Gastrocnemius medialis (tissue), 4 donors: ENCODE data around the gene CYP4F22. TPM values are rescaled to one million over a fixed set of nuclear protein-coding genes. Genes with fewer than 3 reads are reported as not detected.

Source experiments
- ATAC-seq, 2 donors: fragments of 150-250 bp; one replicate each; pipeline ENCODE4 v1.9.1; 2016
- DNase-seq, 2 donors: peaks; one replicate each; pipeline ENCODE4 v3.0.0-alpha.2; 2019
- H3K27ac ChIP-seq, 4 donors: fragments of 200-600 bp; sonication (generic); 1 replicate in 1 of 4; 2 replicates in 3 of 4; pipeline ENCODE4 v1.5.1; 2016 to 2018; ENCODE audit warnings: mild to moderate bottlenecking in 2 of 4, moderate library complexity in 1 of 4
- H3K27me3 ChIP-seq, 3 donors: fragments of 200-600 bp; sonication (generic) in 2 of 3; 1 replicate in 1 of 3; 2 replicates in 2 of 3; pipeline versions ENCODE4 v1.5.1 to v1.6.0; 2016 to 2019; ENCODE audit warnings: mild to moderate bottlenecking in 1 of 3, moderate library complexity in 1 of 3
- H3K36me3 ChIP-seq, 2 donors: fragments of 200-600 bp; sonication (generic) in 1 of 2; one replicate each; pipeline ENCODE4 v1.5.1; 2017 to 2018
- H3K4me1 ChIP-seq, 2 donors: fragments of 200-600 bp; sonication (generic) in 1 of 2; one replicate each; pipeline ENCODE4 v1.5.1; 2016 to 2017; ENCODE audit warnings: mild to moderate bottlenecking in 2 of 2
- H3K4me3 ChIP-seq, 4 donors: fragments of 200-600 bp; sonication (generic) in 3 of 4; 1 replicate in 1 of 4; 2 replicates in 3 of 4; pipeline ENCODE4 v1.5.1; 2016 to 2019; ENCODE audit warnings: mild to moderate bottlenecking in 2 of 4
- H3K9me3 ChIP-seq, 3 donors: fragments of 200-600 bp; sonication (generic) in 2 of 3; 1 replicate in 1 of 3; 2 replicates in 2 of 3; pipeline ENCODE4 v1.5.1; 2016 to 2019
- POLR2A ChIP-seq, 2 donors: fragments of 450-650 bp; IDR thresholded peaks; one replicate each; pipeline ENCODE4 v1.6.1; 2017; ENCODE audit warnings: antibody characterized with exemption in 2 of 2, mild to moderate bottlenecking in 2 of 2, moderate library complexity in 2 of 2
- in situ Hi-C, 4 donors: fragments of 200-750 bp; cut with MboI; loops; one replicate each; pipeline versions ENCODE4 v1.15.0 to v1.8.0; 2017; ENCODE audit warnings: low sequenced_read_pairs in 4 of 4
- intact Hi-C: fragments of 100-400 bp; cut with DNase I; formaldehyde crosslinking; loops from one replicate; pipeline ENCODE4 v1.15.1; 2023; ENCODE audit warnings: low total_unique reads
- total RNA-seq, 4 donors: library from RNA; depleted of rRNA; stranded (reverse); fragments of >200 nt; gene quantifications; one replicate each; pipeline versions ENCODE4 v1.1.0 to v1.2.3, GENCODE V29; 2016
- TF ChIP-seq, protein P1 (sequence below), 5 experiments: fragments of 450-650 bp in 3 of 5; fragments of 200-600 bp in 2 of 5; sonication (generic) in 2 of 5; IDR thresholded peaks in 4 of 5; conservative IDR thresholded peaks in 1 of 5; 1 replicate in 4 of 5; 2 replicates in 1 of 5; pipeline ENCODE4 v1.5.1; 2016 to 2019; ENCODE audit warnings: antibody characterized with exemption in 5 of 5, mild to moderate bottlenecking in 3 of 5, moderate library complexity in 3 of 5

The CYP4F22 gene
- total RNA-seq, 4 donors from 2014 or later = 0.24 to 0.29 (median 0.25) TPM; not detected in 1

DNA sequence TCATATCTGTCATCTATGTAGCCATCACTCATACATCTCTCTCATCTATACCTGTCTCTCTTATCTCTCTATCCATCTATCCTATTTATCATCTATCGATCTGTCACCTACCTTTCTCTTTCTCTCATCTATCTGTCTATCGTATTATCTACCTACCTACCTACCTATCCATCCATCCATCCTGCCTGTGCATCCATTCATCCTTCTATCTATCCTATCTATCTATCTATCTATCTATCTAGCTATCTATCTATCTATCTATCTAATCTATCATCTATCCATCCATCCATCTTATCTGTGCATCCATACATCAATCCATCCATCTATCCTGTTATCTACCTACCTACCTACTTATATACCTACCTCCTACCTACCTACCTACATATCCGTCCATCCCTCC is 62.1 kb downstream of the CYP4F22 start:
- in situ Hi-C loops = loop anchor here (25.0 kb wide), 4 partner anchors 108 to 483 kb away; partner anchors contain the start of genes AKAP8 (in 2 of the 4), OR1I1 (in 1 of the 4) and RASAL3 (in 1 of the 4)
- Histone ChIP-seq H3K9me3 (no peaks in the 10 kb centered on the region), H3K4me1 (no peaks in the 10 kb centered on the region), H3K4me3 (no peak overlapping the region), H3K27ac (no peak overlapping the region), H3K36me3 (no peaks in the 10 kb centered on the region), H3K27me3 (peaks cover 0 to 9% (median 4%) of the 10 kb centered on the region in 3 donors)
- ATAC-seq (no peak), DNase-seq (no peak)
- intact Hi-C loops = no loop called here
- no peak for TF ChIP-seq POLR2A (IDR thresholded peaks at IDR 0.05)

DNA sequence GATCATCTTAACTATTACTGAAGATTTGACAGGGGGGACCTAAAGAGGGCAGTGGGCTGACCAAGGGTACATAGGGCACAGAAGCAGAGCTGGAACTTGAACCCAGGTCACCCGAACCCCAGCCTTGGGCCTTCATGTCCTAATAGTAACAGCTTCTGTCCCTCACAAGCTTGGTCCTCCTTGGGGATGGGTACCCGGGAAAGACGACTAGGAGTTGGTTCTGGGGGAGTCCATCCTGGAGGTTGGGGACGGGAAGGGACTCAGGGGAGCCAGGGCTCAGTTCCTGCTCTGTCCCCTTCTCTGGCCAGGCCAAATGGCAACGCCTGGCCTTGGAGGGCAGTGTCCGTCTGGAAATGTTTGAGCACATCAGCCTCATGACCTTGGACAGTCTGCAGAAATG is 67.1 kb downstream of the CYP4F22 start:
- in situ Hi-C loops (loop anchor here in 3 of 4 donors (25.0 kb wide), 2 partner anchors 587 to 612 kb away; partner anchors contain the start of genes AP1M1 (in 2 of the 3), FAM32A (in 2 of the 3) and CIB3 (in 1 of the 3)), intact Hi-C loops (no loop called here)
- Histone ChIP-seq H3K4me1 (no peaks in the 10 kb centered on the region), H3K36me3 (no peaks in the 10 kb centered on the region), H3K27me3 (peaks cover 0 to 7% (median 4%) of the 10 kb centered on the region in 3 donors), H3K27ac (no peak overlapping the region), H3K9me3 (no peaks in the 10 kb centered on the region), H3K4me3 (no peak overlapping the region)
- DNase-seq = no peak
- no peak for TF ChIP-seq POLR2A (IDR thresholded peaks at IDR 0.05)
- TF ChIP-seq, protein P1, sequence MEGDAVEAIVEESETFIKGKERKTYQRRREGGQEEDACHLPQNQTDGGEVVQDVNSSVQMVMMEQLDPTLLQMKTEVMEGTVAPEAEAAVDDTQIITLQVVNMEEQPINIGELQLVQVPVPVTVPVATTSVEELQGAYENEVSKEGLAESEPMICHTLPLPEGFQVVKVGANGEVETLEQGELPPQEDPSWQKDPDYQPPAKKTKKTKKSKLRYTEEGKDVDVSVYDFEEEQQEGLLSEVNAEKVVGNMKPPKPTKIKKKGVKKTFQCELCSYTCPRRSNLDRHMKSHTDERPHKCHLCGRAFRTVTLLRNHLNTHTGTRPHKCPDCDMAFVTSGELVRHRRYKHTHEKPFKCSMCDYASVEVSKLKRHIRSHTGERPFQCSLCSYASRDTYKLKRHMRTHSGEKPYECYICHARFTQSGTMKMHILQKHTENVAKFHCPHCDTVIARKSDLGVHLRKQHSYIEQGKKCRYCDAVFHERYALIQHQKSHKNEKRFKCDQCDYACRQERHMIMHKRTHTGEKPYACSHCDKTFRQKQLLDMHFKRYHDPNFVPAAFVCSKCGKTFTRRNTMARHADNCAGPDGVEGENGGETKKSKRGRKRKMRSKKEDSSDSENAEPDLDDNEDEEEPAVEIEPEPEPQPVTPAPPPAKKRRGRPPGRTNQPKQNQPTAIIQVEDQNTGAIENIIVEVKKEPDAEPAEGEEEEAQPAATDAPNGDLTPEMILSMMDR (IDR thresholded peaks at IDR 0.05 in 4 of 5, conservative IDR thresholded peaks at IDR 0.05 in 1 of 5) = no peak
- no peak for ATAC-seq

DNA sequence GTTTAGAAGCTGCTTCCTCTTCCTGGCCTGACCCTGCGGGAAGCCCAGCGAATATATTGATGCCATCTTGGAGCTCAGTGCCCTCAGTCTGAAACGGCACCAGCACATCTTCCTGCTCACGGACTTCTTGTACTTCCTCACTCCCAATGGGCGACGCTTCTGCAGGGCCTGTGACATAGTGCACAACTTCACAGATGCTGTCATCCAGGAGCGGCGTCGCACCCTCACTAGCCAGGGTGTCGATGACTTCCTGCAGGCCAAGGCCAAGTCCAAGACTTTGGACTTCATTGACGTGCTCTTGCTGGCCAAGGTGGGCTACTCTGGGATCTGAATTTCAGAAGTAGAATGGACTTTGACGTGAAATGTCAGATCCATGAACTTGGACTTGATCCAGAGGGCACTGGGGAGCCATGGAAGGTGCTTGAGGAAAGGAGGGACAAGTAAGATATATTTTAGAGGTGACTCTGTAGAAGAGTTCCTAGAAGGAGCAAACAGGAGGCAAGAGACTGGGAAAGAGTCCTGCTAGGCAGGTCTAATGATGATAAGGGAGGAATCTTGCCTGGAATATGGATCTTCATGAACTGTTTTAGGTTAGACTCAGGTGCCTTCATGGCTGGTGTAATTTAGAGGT is 68.3 kb downstream of the CYP4F22 start:
- TF ChIP-seq, protein P1 (IDR thresholded peaks at IDR 0.05 in 4 of 5, conservative IDR thresholded peaks at IDR 0.05 in 1 of 5) = no peak
- TF ChIP-seq POLR2A (IDR thresholded peaks at IDR 0.05) = no peak
- intact Hi-C loops (no loop called here), in situ Hi-C loops (loop anchor here in 3 of 4 donors (25.0 kb wide), 2 partner anchors 586 to 611 kb away; partner anchors contain the start of genes AP1M1 (in 2 of the 3), FAM32A (in 2 of the 3) and CIB3 (in 1 of the 3))
- H3K9me3 ChIP-seq = no peaks in the 10 kb centered on the region
- H3K4me1 ChIP-seq = no peaks in the 10 kb centered on the region
- no peaks in the 10 kb centered on the region for H3K36me3 ChIP-seq
- H3K4me3 ChIP-seq = no peak overlapping the region
- ATAC-seq = no peak
- H3K27ac ChIP-seq = no peak overlapping the region
- no peak for DNase-seq
- H3K27me3 ChIP-seq = peaks cover 0 to 10% (median 2%) of the 10 kb centered on the region in 3 donors

DNA sequence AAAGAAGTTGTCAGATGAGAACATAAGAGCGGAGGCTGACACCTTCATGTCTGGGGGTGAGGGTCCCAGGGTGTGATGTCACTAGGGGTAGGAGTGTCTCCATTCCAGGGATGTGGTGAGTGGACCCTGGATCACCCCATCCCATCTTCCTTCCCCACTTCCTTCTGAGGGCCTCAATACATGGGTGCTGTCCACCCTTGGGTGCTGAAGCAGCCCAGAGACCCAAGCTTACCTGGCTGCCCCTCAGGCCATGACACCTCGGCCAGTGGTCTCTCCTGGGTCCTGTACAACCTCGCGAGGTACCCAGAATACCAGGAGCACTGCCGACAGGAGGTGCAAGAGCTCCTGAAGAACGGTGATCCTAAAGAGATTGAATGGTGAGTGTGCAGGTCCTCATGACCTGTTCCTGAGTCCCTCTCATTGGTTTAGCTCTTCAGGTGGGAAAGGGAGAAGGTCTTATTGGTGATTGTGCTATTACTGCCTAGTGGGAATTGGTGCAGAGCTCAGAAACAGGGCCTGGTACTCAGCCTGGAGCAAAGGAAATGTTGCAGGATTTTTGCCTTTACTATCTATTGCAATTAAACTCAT is 69.0 kb downstream of the CYP4F22 start:
- TF ChIP-seq POLR2A (IDR thresholded peaks at IDR 0.05) = no peak
- TF ChIP-seq, protein P1 (IDR thresholded peaks at IDR 0.05 in 4 of 5, conservative IDR thresholded peaks at IDR 0.05 in 1 of 5) = no peak
- in situ Hi-C loops = loop anchor here in 3 of 4 donors (25.0 kb wide), 2 partner anchors 585 to 610 kb away; partner anchors contain the start of genes AP1M1 (in 2 of the 3), FAM32A (in 2 of the 3) and CIB3 (in 1 of the 3)
- ATAC-seq (no peak), DNase-seq (no peak)
- H3K4me3 ChIP-seq = no peak overlapping the region
- intact Hi-C loops = no loop called here
- H3K36me3 ChIP-seq = no peaks in the 10 kb centered on the region
- no peaks in the 10 kb centered on the region for H3K4me1 ChIP-seq
- no peaks in the 10 kb centered on the region for H3K9me3 ChIP-seq
- H3K27ac ChIP-seq = no peak overlapping the region
- H3K27me3 ChIP-seq = peaks cover 0 to 10% (median 0%) of the 10 kb centered on the region in 3 donors

DNA sequence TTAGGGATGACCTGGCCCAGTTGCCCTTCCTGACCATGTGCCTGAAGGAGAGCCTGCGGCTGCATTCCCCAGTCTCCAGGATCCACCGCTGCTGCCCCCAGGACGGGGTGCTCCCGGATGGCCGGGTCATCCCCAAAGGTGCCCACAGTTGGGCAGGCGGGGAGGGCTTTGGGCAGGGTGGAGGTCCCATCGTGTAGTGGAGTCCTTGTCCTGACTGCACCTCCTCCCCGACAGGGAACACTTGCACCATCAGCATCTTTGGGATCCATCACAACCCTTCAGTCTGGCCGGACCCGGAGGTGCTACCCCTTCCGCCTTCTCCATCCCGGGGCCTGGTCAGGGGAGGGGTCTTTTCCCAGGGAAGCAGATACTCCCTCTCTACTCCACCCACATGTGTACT is 75.0 kb downstream of the CYP4F22 start:
- ATAC-seq (no peak), DNase-seq (no peak)
- TF ChIP-seq, protein P1 (IDR thresholded peaks at IDR 0.05 in 4 of 5, conservative IDR thresholded peaks at IDR 0.05 in 1 of 5) = no peak
- TF ChIP-seq POLR2A (IDR thresholded peaks at IDR 0.05) = no peak
- H3K4me1 ChIP-seq = no peaks in the 10 kb centered on the region
- no peaks in the 10 kb centered on the region for H3K36me3 ChIP-seq
- no peaks in the 10 kb centered on the region for H3K9me3 ChIP-seq
- no peak overlapping the region for H3K4me3 ChIP-seq
- H3K27ac ChIP-seq = no peak overlapping the region
- intact Hi-C loops (no loop called here), in situ Hi-C loops (loop anchor here in 3 of 4 donors (25.0 kb wide), 2 partner anchors 579 to 604 kb away; partner anchors contain the start of genes AP1M1 (in 2 of the 3), FAM32A (in 2 of the 3) and CIB3 (in 1 of the 3))
- H3K27me3 ChIP-seq = peaks cover 21 to 26% (median 23%) of the 10 kb centered on the region in 3 donors
